Hippocampal formation (tissue), 2 donors: Measurements from ENCODE around the gene HECW1.
A peak's percentile ranks its signal among the peaks of the same experiment; 100 is the strongest.
"Not testable (repeated sequence)": the region's sequence is repeated elsewhere in the genome, so short reads cannot be mapped to it uniquely, and the experiment has no call there.

Source experiments
- DNase-seq, 2 donors: peaks; one replicate each; lab custom pipeline; 2025; lab: John Stamatoyannopoulos, UW

Gene HECW1

GRCh38 chr7:43112459-43112940, at the start of gene HECW1:
TSS of gene HECW1 (plus strand) at chr7:43112647. CDS start at chr7:43243906, 131,259 bp downstream.
- peak in 1 of 2 donors; percentile 35 for DNase-seq

GRCh38 chr7:43071604-43072003, 40.8 kb upstream of the HECW1 start:
- no peak for DNase-seq

- DNase-seq: no peak
Observed at GRCh38 chr7:43072530-43072929, 39.9 kb upstream of the HECW1 start.

- not testable (repeated sequence) for DNase-seq
Observed at GRCh38 chr7:43073811-43074210, 38.6 kb upstream of the HECW1 start.

GRCh38 chr7:43076189-43076605, 36.2 kb upstream of the HECW1 start:
- no peak for DNase-seq

- DNase-seq: no peak
Observed at GRCh38 chr7:43076606-43077005, 35.8 kb upstream of the HECW1 start.

- DNase-seq: no peak
Observed at GRCh38 chr7:43077285-43077684, 35.2 kb upstream of the HECW1 start.

GRCh38 chr7:43077732-43078391, 34.6 kb upstream of the HECW1 start:
- DNase-seq: no peak

- no peak for DNase-seq
Observed at GRCh38 chr7:43078794-43079193, 33.7 kb upstream of the HECW1 start.

GRCh38 chr7:43081603-43082002, 30.8 kb upstream of the HECW1 start:
- no peak for DNase-seq

GRCh38 chr7:43083106-43083505, 29.3 kb upstream of the HECW1 start:
- no peak for DNase-seq

- DNase-seq: no peak
Observed at GRCh38 chr7:43085017-43085416, 27.4 kb upstream of the HECW1 start.

- no peak for DNase-seq
Observed at GRCh38 chr7:43085992-43086391, 26.5 kb upstream of the HECW1 start.

GRCh38 chr7:43092819-43093218, 19.6 kb upstream of the HECW1 start:
- DNase-seq: no peak

- no peak for DNase-seq
Observed at GRCh38 chr7:43096875-43097274, 15.6 kb upstream of the HECW1 start.

GRCh38 chr7:43099750-43100149, 12.7 kb upstream of the HECW1 start:
- DNase-seq: no peak

- no peak for DNase-seq
Observed at GRCh38 chr7:43104874-43105520, 7.5 kb upstream of the HECW1 start.

- DNase-seq: no peak
Observed at GRCh38 chr7:43105521-43106120, 6.8 kb upstream of the HECW1 start.

- peak in 1 of 2 donors; percentile 28 for DNase-seq
Observed at GRCh38 chr7:43108255-43109011, 4.0 kb upstream of the HECW1 start.

- DNase-seq: no peak
Observed at GRCh38 chr7:43110791-43111535, 1.5 kb upstream of the HECW1 start.

- peak; percentile 21 to 35 for DNase-seq
Observed at GRCh38 chr7:43111630-43112458, 603 bp upstream of the HECW1 start.
